Right hindlimb (tissue), 1 donor: ENCODE results near the gene TXLNA.

Source experiments
- DNase-seq: peaks from one replicate; pipeline ENCODE4 v3.0.0-alpha.2; 2018

Gene TXLNA

DNA sequence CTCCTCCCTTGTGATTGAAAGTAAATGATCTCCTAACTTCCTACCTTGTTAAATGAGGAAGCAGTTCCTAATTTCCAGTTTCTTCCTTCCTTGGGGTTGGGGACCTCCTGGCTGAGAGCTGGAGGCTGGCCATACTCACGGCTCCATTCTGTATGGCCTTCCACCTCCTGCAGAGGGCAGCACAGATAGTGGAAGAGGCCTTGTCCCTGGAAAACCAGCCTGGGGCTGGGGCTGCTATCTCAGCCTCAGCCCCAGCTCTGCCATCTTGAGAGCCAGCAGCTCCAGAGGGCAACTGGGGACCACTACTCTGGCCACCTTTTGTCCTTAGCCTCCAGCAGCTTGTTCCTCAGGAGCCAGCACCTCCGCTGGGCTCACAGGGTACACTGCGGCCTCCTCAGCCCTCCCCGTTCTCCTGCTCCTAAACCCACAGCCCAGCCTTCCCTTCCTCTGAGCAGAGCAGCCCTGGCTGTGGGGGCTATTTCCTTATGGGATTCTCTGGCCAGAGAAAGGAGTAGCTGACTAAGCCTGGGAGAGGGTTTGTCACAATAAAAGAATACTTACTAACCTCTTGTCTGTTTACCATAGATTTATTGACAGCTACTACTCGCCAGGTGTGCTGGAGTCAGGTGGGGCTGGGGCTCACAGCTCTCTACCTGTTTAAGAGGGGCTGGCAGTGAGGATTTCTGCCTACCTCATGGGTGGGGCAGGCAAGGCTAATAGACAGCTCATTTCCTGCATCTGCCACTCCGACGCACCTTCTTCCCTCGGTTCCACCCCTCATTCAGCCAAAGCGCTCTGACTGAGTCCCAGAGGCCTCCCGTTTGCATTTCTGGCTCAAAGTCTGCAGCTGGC, 36.4 kb downstream of the TXLNA start:
- peak; percentile 68 for DNase-seq

DNA sequence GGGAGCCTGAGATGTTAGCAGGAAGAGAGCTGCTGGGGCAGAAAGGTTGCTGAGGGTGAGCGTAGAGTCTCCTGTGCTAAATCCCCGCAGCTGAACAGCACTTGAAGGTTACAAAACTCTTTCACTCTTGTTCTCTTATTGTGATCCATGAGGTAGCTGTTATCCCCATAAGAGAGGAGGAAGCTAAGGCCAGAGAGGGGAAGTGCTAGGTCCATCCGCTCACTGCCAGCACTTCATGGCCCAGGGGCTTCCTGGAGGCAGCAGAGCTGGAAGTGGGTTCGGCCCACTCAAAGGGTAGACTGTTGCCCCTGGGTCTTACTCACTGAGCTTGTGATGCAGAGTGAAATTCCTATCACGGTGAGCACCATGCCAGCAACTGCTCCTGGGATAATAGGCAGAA, 37.1 kb downstream of the TXLNA start:
- DNase-seq = no peak

- DNase-seq = no peak
Observed at GRCh38 chr1:32219022-32219421, 39.5 kb downstream of the TXLNA start.

- no peak for DNase-seq
Observed at GRCh38 chr1:32220746-32221580, 41.5 kb downstream of the TXLNA start.

- DNase-seq = no peak
Observed at GRCh38 chr1:32221581-32221979, 42.1 kb downstream of the TXLNA start.

- peak; percentile 95 for DNase-seq
Observed at GRCh38 chr1:32221980-32222755, 42.7 kb downstream of the TXLNA start, which contains the start of the genes EIF3I and TMEM234. TSS of gene EIF3I (plus strand) at chr1:32222407. CDS start at chr1:32222442, 35 bp downstream. TSS of gene TMEM234 (minus strand) at chr1:32222353. CDS start at chr1:32222322, 31 bp downstream.

DNA sequence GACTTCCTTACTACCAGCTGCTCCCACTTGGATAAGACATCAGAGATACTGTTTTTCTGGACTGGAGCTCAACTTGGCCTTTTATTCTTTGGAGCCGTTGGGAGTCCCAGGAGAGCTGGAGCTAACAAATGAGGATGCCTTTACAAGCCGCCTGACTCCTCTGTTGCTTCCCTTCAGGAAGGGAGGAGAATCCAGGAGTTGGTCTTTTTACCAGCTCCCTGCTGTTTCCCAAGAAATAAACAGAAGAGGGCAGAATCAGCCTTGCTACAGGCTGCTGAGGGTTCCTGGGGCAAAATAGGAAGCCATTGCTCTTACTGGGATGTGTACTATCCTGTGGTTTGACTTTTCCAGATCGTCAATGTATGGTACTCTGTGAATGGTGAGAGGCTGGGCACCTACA, 44.2 kb downstream of the TXLNA start:
- no peak for DNase-seq

GRCh38 chr1:32224285-32224684, 44.8 kb downstream of the TXLNA start:
- DNase-seq = no peak

DNA sequence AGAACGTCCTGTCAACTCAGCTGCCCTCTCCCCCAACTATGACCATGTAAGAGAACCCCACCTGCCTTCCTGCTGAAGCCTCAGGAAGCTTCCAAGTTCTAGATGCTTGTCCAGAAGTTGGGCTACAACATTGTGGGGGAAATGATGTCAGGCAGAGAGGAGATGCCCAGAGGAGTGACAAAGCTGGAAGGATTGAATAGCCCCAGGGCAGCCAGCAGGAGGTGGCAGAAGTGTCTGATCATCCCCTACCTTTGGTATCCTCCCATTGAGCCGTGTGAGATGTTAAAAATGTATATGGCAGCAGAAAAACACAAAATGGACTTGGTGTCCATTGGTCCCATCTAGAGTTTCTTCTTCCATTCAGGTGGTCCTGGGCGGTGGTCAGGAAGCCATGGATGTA, 49.3 kb downstream of the TXLNA start:
- DNase-seq = no peak

DNA sequence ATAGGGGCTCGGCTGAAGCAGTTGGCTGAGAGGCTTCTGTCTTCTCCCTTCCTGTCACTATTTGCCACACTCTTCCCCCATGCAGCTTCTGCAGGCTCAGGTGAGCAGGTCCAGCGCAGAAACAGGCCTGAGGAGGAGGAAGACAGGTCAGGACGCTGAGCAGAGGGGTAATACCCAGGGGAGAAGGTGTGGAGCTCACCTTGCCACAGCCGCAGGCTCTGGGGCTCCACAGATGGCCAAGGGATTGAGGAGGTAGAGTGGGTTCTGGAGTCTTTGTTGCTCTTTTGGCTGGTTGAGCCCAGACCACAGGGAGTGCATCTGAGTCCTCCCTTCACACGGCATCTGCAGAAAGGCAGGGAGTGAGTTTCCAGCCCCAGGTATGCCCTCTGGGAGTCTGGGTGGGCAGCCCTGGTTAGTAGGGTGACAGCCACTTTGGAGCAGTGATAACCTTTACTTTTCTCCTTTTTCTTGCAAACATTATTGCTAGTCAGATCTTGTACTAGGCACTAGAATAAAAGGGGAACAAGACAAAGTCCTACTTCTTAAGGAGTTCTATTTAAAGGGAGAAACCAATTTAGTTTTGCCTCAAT, 52.5 kb downstream of the TXLNA start:
- DNase-seq = no peak

- DNase-seq = no peak
Observed at GRCh38 chr1:32232558-32233304, 53.3 kb downstream of the TXLNA start.

DNA sequence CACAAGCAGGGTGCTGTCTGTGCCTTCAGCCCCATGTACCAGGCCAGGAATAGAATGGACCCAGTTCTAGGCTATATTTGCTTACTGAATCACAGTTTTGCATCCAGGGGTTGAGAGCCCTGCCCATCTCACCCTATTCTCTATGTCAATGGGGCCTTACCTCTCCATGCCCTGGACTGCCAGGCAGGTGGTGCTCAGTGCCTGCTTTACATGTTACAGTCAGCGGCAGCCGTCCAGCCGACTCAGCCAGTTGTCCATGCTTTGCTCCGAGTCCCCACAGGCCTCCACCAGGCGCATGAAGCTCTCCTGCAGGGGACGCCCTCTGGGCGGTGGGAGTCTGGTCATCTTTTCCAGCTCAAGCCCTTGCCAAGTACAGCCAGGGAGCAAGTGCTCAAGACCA, 55.3 kb downstream of the TXLNA start:
- DNase-seq = no peak

- DNase-seq = no peak
Observed at GRCh38 chr1:32239337-32239736, 59.9 kb downstream of the TXLNA start.

DNA sequence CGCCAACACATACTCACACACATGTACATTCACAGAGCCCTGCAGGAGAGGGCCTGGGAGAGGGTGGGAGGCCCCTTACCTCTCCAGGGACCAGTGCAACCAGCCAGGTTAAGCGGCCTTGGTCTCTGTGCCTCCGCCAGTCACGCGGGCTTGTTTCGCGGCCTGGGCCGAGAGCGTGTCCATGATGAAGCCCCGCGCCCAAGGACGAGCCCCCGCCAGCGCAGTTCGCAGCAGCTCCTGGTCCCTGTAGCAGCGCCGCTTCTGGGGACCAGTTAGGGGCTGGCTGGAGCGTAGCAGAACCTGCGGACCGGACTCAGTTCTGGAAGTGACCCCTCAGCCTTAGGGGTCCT, 60.3 kb downstream of the TXLNA start:
- DNase-seq = peak; percentile 40

GRCh38 chr1:32240140-32240951, 60.9 kb downstream of the TXLNA start:
- peak; percentile 77 for DNase-seq

GRCh38 chr1:32241001-32241763, 61.7 kb downstream of the TXLNA start:
- peak; percentile 82 for DNase-seq

GRCh38 chr1:32242341-32242851, 62.9 kb downstream of the TXLNA start:
- peak; percentile 66 for DNase-seq

DNA sequence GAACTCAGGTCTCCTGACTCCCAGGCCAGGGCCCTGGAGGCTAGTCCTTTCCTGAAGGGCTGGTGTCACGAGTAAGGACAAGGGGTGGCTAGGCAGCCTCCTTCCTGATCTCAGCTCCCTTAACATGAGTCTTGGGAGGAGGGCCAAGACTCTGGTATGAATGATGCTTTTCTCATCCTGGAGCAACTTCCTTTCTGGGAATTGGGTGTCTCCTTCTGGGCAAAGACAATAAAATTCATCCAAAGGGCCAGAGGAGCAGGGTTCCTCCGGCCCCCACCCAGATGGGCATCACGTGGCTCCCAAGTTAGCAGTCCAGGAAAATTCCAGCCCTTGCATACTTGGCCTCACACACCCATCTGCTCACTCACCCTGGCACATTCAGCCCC, 67.4 kb downstream of the TXLNA start, which contains the start of gene FAM167B:
TSS of gene FAM167B (plus strand) at position 335 of the 386 bp plus-strand sequence. CDS start 200 bp downstream, outside the sequence.
- DNase-seq = peak; percentile 46

- DNase-seq = no peak
Observed at GRCh38 chr1:32247452-32247851, 68.0 kb downstream of the TXLNA start.
